Endometrial microvascular endothelial cells (primary cell): ENCODE results near the gene RHOG. TPM values are rescaled to one million over a fixed set of nuclear protein-coding genes. Genes with fewer than 3 reads are reported as not detected.

ENCODE experiments used
- in situ Hi-C: cut with HindIII; loops from 2 replicates; pipeline ENCODE4 v1.10.0; 2017; ENCODE audit warnings: low sequenced_read_pairs, low pct_unique_long_range_greater_than_20kb; ENCODE audit errors: inconsistent ontology term
- total RNA-seq: library from RNA; depleted of rRNA; stranded (reverse); fragments of >200 nt; gene quantifications from one replicate; pipeline ENCODE4 v1.2.3, GENCODE V29; 2015; ENCODE audit errors: inconsistent ontology term

Gene RHOG
- total RNA-seq, 1 donor from 2014 or later, result 76.6 TPM

DNA sequence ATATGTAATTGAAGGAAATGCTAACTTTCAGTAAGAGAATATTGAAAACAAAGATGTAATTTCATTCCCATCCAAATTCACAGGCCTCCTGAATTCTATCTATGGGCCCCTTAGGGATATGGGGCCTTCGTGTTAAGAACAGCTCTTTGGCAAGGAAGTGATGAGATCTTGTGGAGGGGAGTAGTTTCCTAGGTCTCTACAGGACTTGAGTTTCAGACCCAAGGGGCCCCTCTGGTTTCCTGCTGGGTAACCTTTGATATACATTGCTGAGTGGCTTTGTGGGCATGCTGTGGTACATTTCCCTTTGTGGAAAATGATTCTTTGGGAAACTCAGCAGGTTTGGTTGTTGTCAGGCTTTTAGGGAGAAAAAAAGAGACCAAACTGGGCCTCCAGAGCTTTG lies 20.9 kb upstream of the RHOG start:
- in situ Hi-C loops, result loop anchor here (25.0 kb wide), 1 partner anchor 201 kb away; no protein-coding TSS in a partner anchor

DNA sequence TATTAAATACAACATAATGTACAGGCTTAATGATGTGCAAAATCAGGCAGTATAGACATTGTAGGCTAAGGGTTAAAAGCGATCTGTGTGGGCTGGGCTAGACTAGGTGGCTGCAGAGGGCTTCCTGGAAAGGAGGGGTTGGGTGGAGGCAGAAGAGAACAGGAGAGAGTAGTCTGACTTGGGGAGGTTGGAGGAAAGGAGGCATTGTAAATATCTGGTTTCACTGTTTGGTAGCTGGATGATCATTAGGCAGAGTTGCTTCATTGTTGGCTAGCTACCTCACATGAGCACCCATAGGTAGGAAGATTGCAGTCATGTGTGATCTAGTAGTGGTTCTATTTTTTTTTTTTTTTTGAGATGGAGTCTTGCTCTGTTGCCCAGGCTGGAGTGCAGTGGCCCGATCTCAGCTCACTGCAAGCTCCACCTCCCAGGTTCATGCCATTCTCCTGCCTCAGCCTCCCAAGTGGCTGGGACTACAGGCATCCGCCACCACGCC lies 20.2 kb upstream of the RHOG start:
- in situ Hi-C loops, result loop anchor here (25.0 kb wide), 1 partner anchor 201 kb away; no protein-coding TSS in a partner anchor

DNA sequence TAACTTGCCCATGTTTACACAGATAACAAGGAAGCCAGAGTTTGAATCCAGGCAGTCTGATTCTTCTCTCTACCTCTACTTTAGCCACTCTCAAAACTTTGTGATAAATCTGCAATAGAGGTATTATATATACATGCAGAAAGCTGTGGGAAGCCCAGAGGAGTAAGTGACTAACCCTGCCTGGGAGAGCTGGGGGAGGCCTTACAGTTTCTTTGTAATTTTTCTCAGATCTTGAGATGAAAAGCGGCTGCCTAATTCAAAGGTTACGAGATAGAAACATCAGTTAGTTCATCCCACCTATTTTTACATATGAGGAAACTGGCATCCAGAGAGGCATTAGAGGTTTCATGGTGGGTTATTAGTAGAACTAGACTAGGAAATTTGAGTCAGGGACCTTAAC lies 19.6 kb upstream of the RHOG start:
- in situ Hi-C loops, result loop anchor here (25.0 kb wide), 1 partner anchor 202 kb away; no protein-coding TSS in a partner anchor

DNA sequence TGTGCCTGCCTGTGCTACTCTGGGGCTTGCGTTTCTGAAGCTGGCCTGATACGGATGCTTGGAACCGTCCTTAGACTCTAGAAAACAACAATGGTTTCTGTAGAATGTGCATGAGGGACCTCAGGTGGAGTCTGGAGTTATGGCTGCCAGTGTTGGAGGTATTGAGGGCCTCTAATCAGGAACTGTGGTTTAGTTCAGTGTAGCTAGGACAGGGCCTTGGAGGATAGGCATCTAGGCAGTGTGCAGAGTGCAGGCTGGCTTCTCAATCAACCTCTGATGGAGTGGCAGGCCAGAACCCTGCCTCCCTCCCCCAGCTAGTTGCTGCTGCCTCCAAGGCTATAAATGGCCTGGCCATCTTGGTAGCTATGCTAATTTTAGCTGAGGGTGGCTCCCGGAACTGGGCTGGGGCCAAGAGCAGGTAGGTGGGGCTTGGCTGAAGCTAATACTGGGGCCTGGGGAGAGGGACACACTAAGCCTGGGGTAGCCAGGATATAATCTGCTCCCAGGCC lies 18.7 kb upstream of the RHOG start:
- in situ Hi-C loops, result loop anchor here (25.0 kb wide), 1 partner anchor 203 kb away; no protein-coding TSS in a partner anchor

DNA sequence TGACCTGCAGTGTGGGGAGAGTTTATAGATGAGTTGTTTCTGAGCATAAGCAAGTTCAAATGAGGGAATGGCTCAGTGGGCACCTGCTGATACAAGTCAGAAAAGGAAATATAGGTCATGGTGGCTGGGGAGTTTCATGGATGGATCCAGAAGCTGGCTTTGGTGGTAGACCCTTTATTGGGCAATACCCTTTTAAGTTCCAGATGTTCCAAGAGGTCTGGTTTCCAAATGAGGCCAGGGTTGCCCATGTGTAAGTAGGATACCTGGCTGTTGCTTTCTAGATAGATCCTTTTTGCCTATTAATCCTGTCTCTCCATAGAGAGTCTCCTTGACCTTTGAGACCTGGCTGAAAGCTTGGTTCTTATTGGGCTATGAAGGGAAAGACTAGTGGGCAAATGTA lies 16.9 kb upstream of the RHOG start:
- in situ Hi-C loops, result loop anchor here (25.0 kb wide), 1 partner anchor 205 kb away; no protein-coding TSS in a partner anchor

DNA sequence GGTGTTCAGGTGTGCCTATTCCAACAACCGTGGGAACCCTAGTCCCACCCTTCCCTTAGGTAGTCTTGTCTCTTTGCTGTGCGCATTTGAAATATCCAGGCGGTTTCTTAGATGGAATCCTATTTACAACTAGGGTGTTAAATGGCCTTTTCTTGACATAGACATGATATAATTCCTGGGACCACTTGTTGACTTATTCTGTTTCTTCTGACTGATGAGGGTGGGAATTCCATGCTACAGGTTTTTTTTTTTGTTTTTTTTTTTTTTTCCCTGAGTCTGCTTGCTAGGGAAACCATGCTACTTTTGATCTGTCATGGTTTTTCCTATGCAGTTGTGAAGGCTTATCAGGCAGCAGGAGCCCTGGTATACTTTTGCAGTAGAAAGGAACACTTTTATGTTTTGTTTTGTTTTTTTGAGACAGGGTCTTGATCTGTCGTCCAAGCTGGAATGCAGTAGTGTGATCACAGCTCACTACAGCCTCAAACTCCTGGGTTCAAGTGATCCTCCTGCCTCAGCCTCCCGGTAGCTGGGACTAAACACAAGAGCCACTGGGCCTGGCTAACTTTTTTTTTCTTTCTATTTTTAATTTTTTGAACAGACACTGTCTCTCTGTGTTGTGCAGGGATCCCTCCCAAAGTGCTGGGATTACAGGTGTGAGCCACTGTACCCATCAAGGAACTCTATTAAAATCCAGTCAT lies 16.2 kb upstream of the RHOG start:
- in situ Hi-C loops, result loop anchor here (25.0 kb wide), 1 partner anchor 205 kb away; no protein-coding TSS in a partner anchor

DNA sequence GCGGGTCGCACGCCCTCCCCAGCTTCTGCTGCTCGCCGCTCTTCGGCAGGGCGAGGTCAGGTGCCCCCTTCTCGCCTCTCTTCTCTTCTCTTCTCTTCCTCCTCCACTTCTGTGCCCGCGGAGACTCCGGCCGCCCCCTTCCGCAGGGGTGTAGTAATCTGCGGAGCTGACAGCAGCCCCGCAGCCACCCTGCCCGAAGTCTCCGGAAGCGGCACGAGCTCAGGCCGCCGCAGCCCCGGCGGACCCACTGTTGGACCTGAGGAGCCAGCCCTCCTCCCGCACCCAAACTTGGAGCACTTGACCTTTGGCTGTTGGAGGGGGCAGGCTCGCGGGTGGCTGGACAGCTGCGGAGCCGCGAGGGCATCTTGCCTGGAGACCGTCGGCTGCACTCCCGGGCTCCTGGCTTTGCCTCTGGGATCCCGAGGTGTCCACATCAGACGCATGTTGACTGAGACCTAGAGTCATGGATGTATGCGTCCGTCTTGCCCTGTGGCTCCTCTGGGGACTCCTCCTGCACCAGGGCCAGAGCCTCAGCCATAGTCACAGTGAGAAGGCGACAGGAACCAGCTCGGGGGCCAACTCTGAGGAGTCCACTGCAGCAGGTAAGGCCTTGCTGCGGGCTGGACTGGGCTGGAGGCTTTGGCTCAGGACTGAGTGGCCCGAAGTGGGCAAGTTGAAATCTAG lies 15.2 kb upstream of the RHOG start:
- in situ Hi-C loops, result loop anchor here (25.0 kb wide), 1 partner anchor 206 kb away; no protein-coding TSS in a partner anchor

DNA sequence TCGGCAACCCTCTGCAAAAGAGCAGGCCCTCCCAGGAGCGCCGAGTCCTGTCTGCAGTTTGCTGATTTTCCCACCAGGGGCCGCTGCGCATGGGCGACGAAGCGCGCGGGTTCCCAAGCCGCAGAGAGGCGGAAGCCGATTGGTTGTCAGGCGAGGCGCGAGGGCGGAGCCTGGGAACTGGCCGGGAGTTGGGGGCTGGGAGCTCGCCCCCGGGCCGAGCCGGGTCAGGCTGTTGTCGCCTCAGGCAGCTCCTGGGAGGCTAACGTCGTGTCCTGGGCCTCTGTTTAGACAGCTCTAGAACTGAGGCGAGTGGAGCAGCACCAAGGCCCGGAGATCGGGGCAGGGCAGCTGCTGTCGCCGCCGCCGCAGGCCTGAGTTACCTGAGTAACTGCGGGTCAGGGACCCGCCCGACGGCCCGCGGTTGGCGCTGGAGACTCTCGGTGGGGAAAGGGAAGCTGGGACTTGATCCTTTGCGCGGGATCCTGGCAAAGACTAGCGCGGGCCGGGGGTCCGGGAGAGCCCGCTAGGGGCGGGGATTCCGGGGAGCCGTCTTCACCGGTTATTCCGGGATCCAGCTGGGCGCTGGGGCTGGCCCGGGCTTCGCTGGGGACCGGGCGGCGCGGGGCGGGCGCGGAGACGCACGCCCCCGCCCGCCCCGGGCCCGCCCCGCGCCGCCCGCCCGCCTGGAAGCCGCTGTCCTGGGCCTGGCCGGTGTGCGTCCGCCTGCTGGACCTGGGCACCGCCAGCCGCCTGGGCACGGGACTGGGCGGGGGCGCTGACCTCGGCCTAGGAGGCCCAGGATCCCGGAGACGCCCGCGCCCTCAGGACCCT lies 14.4 kb upstream of the RHOG start, which contains the start of gene STIM1:
Gene STIM1 (plus strand): TSS at position 688 of the 831 bp plus-strand sequence. CDS start 607 bp downstream, outside the sequence.
- in situ Hi-C loops, result loop anchor here (25.0 kb wide), 1 partner anchor 207 kb away; no protein-coding TSS in a partner anchor

DNA sequence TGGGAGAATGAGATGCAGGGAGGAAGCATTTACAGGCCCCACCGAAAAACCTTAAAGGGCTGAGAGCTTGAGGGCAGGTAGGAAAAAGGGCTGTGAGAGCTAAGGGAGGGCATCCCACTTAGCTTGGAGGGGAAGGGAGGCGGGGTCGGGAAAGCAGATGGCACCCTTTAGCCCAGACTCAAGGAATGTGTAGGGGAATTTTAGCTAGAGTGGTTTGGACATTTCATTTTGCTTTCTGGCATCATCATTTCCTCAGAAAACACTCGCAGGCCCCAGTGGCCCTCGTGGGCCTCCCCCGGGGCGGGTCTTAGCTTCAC lies 13.9 kb upstream of the RHOG start:
- in situ Hi-C loops, result loop anchor here (25.0 kb wide), 1 partner anchor 208 kb away; no protein-coding TSS in a partner anchor

DNA sequence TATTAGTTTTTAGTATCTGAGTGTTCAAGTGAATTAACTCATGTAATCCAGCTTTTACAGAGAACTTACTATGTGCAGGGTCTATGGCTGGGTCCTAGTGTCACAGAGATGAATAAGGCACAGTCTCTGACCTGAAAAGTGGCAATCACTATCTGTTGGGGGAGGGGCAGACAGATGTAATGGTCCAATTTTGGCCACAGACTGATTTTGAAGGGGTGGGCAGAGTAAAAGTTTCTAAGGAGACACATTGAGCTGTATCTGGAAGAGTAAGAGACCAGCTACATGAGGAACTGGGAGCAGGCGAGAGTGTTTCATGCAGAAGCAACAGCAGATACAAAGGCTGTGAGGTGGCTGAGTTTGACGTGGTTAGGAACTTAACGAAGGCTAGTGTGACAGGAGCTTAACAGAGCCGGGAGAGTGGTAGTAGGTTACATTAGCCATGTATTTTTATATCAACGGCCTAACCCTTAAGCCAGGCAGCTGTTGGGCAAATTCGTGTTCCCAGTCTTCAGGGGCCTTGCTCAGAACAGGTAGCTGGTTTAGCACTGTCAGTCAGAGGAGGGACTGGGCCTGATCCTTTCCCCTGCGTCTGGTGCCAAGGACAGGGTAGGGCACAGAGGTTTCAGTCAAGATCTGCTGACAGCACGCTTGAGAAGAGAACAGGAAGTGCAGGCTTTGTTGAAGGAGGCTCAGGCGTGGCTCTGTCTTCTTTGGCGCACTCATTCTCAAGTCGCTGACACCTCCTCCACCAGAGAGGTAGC lies 13.3 kb upstream of the RHOG start:
- in situ Hi-C loops, result loop anchor here (25.0 kb wide), 1 partner anchor 208 kb away; no protein-coding TSS in a partner anchor

DNA sequence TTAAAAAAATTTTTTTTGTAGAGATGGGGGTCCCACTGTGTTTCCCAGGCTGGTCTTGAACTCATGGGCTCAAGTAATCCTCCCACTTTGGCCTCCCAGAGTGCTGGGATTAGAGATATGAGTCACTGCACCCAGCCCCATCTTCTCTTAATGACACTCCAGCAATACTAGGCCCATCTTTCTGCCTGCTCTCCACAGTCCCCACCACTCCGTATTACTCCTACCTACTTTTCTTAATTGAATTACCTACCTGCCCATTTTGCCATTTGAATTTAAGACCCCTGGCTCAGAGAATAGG lies 12.7 kb upstream of the RHOG start:
- in situ Hi-C loops, result loop anchor here (25.0 kb wide), 1 partner anchor 209 kb away; no protein-coding TSS in a partner anchor

DNA sequence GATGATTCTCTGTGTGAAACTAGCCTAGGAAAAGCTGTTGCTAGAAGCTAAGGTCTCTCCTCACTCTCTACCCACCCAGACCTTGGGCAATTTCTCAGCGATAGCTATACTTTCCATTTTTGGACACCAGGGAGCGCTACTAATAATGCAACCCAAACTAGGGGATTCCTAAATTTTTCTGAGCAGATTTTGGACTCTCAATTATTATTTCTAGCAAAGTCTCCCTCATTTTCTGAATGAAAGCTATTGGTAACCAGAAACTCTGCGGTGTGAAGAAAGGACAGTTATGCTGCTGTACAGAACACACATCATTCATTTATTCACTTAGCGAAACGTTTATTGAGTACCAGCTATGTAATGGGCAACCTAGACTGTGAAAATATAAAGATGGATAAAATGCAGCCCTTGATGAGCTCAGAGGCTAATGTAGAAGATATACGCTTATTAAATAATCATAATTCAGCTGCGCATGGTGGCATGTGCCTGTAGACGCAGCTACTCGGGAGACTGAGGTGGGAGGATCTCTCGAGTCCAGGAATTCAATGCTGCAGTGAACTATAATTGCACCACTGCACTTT lies 8.6 kb upstream of the RHOG start:
- in situ Hi-C loops, result no loop called here

DNA sequence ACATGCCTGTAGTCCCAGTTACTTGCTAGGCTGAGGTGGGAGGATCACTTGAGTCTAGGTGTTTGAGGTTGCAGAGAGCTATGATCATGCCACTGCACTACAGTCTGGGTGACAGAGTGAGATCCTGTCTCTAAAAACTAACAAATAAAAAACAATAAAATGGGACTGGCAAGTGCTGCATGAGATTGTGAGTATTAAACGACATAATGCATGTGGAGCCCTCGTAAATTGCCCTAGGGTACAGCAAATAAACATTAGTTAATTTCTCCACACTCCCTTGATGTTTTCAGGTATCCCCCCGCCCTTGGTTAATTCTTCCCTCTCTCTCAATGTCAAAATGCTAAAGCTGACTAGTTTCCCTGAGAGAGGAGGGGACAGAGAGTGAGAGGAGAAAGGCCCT lies 4.9 kb upstream of the RHOG start:
- in situ Hi-C loops, result no loop called here

DNA sequence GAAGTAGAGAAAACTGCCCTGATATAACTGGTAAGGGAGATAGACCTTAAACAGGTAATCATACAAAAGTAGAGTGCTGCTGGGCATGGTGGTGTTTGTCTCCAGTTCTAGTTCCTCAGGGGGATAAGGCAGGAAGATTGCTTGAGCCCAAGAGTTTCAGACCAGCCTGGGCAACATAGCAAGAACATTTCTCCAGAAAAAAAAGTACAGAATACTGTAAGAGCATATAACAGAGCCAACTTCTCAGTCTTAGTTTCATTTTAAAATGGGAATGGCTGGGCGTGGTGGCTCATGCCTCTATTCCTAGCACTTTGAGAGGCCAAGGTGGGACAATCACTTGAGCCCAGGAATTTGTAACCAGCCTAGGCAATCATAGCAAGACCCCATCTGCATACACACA lies 4.5 kb upstream of the RHOG start:
- in situ Hi-C loops, result no loop called here

DNA sequence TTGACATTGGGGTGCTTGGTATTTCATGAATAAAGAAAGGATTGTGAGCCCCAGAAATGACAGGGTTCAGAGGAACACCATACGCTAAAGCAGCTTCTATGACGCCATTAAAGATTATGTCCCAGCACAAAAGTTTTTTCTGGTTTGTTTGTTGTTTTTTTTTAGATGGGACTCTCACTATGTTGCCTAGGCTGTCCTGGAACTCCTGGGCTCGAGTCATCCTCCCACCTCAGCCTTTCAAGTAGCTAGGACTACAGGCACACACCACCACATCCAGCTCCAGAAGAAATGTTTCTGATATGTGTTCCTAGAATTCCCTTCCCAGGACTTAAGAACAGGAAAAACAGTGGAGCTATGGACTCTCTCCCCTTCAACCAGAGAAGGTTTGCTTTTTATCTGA lies 2.6 kb upstream of the RHOG start:
- in situ Hi-C loops, result no loop called here

DNA sequence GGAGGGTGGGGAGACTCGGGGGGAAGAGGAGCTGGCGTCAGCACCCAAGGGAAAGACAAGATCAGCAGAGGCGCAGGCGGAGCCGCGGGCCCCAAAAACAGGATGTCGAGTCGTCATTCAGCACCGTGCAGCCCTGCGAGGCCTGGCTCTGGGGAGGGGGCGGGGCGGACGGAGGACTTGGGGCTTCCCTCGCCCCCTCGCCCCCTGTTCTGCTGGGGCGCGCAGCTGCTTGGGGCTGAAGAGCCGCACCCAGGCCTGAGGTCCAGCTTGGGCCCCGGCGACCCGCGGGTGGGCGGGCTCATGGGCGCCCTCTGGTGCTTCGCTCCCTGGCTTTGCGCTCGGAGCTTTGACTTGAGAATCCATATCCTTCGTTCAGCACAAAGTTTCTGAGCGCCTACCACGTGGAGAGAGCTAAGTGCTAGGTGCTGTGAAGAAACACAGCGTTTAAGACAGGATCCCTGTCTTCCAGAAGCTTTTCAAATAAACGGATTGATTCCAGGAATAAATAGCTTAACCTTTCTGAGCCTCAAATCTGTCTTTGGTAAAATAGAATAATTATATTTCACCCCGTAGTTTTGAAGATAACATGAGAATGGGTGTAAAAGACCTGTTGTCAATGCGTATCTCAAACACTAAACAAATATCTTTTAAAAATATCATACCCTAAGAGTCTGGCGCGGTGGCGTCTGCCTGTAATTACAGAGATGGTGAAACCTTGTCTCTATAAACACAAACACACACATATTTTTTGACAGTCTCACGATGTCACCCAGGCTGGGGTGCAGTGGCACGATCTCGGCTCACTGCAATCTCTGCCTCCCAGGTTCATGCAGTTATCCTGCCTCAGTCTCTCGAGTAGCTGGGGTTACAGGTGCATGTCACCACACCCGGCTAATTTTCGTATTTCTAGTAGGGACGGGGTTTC lies 929 bp upstream of the RHOG start:
- in situ Hi-C loops, result no loop called here
